GM12801 (cell line): ENCODE measurements around the gene GAL3ST1.

ENCODE experiments used
- CTCF ChIP-seq: IDR thresholded peaks from one replicate; pipeline ENCODE4 v1.5.1; 2011; ENCODE audit warnings: control low read depth; ENCODE audit not compliant: insufficient read length; ENCODE audit errors: extremely low read depth

The GAL3ST1 gene

GRCh38 chr22:30516273-30516672 lies 58.2 kb downstream of the GAL3ST1 start:
- no peak for TF ChIP-seq CTCF

GRCh38 chr22:30514252-30514651 lies 60.2 kb downstream of the GAL3ST1 start:
- no peak for TF ChIP-seq CTCF

GRCh38 chr22:30513462-30513861 lies 61.0 kb downstream of the GAL3ST1 start:
- no peak for TF ChIP-seq CTCF

- TF ChIP-seq CTCF, result no peak
Measured at GRCh38 chr22:30511911-30512310, 62.6 kb downstream of the GAL3ST1 start.

- no peak for TF ChIP-seq CTCF
Measured at GRCh38 chr22:30511109-30511508, 63.4 kb downstream of the GAL3ST1 start.

- TF ChIP-seq CTCF, result no peak
Measured at GRCh38 chr22:30508216-30508615, 66.2 kb downstream of the GAL3ST1 start.

GRCh38 chr22:30507670-30508069 lies 66.8 kb downstream of the GAL3ST1 start:
- no peak for TF ChIP-seq CTCF

- TF ChIP-seq CTCF, result no peak
Measured at GRCh38 chr22:30506507-30506968, 67.9 kb downstream of the GAL3ST1 start.
